Measurements from ENCODE around the gene IFT27. TPM values are rescaled to one million over a fixed set of nuclear protein-coding genes. Genes with fewer than 3 reads are reported as not detected.

The IFT27 gene
- polyA plus RNA-seq, 1 donor (not counting 4 experiments of a cell fraction or from before 2014, with no cell fraction given): 18.5 TPM

DNA sequence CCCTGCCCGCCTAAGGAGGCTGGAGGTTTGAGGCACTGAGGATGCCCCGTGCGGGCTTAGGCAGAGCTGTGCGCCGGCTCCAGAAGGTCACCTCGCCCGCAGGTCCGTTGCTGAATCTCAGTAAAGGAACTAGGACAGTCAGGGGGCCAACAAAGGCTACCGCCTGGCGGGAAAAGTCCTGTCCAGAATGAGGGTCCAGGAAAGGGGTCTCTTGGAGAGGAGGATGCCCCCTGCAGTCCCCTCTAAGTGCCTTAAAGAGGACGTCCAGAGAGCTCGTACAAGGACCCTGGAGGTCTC lies 40.4 kb upstream of the IFT27 start:
- Histone ChIP-seq H3K9me3 (ENCODE audit: control insufficient read depth, low read depth, low read length) (no peaks in the 10 kb centered on the region), H3K4me3 (ENCODE audit: control insufficient read depth in 2 of 3, extremely low read depth in 1 of 3, insufficient read depth in 2 of 3, low read depth in 1 of 3, low read length in 3 of 3) (no peak overlapping the region), H3K27me3 (ENCODE audit: control insufficient read depth, extremely low read depth, insufficient read depth, low read length) (peaks cover 73% of the 10 kb centered on the region), H3K4me1 (ENCODE audit: control insufficient read depth, extremely low read depth, insufficient read depth, low read length) (no peaks in the 10 kb centered on the region), H3K4me2 (ENCODE audit: control insufficient read depth, extremely low read depth, insufficient read depth, low read depth, low read length) (no peak overlapping the region), H4K20me1 (ENCODE audit: control insufficient read depth, extremely low read depth, insufficient read depth, low read length) (no peaks in the 10 kb centered on the region), H3K36me3 (ENCODE audit: control insufficient read depth in 2 of 2, extremely low read depth in 1 of 2, insufficient read depth in 2 of 2, low read length in 2 of 2) (no peaks in the 10 kb centered on the region), H3K9me1 (ENCODE audit: control insufficient read depth, extremely low read depth, insufficient read depth, low read length) (no peaks in the 10 kb centered on the region), H2AFZ (ENCODE audit: control insufficient read depth, low read length) (no peak overlapping the region), H3K79me2 (ENCODE audit: control insufficient read depth, insufficient read depth, low read length) (no peaks in the 10 kb centered on the region), H3K9ac (ENCODE audit: control insufficient read depth, extremely low read depth, insufficient read depth, low read length) (no peak overlapping the region), H3K27ac (ENCODE audit: control insufficient read depth, insufficient read depth, low read length) (no peak overlapping the region)
- TF ChIP-seq EZH2 (IDR thresholded peaks at IDR 0.05; ENCODE audit: low read length): no peak
- TF ChIP-seq, protein P1, sequence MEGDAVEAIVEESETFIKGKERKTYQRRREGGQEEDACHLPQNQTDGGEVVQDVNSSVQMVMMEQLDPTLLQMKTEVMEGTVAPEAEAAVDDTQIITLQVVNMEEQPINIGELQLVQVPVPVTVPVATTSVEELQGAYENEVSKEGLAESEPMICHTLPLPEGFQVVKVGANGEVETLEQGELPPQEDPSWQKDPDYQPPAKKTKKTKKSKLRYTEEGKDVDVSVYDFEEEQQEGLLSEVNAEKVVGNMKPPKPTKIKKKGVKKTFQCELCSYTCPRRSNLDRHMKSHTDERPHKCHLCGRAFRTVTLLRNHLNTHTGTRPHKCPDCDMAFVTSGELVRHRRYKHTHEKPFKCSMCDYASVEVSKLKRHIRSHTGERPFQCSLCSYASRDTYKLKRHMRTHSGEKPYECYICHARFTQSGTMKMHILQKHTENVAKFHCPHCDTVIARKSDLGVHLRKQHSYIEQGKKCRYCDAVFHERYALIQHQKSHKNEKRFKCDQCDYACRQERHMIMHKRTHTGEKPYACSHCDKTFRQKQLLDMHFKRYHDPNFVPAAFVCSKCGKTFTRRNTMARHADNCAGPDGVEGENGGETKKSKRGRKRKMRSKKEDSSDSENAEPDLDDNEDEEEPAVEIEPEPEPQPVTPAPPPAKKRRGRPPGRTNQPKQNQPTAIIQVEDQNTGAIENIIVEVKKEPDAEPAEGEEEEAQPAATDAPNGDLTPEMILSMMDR (optimal IDR thresholded peaks at IDR 0.05 in 1 of 3, IDR thresholded peaks at IDR 0.05 in 1 of 3, conservative IDR thresholded peaks at IDR 0.05 in 1 of 3; ENCODE audit: extremely low read depth in 1 of 3, insufficient read depth in 2 of 3, low read length in 3 of 3): no peak
- dilution Hi-C loops (cut with MboI; ENCODE audit: extremely low pct_ligation_motif_present, low sequenced_read_pairs): no loop called here
- DNase-seq (ENCODE audit: low read depth, low spot score) (no peak), FAIRE-seq (no peak)

DNA sequence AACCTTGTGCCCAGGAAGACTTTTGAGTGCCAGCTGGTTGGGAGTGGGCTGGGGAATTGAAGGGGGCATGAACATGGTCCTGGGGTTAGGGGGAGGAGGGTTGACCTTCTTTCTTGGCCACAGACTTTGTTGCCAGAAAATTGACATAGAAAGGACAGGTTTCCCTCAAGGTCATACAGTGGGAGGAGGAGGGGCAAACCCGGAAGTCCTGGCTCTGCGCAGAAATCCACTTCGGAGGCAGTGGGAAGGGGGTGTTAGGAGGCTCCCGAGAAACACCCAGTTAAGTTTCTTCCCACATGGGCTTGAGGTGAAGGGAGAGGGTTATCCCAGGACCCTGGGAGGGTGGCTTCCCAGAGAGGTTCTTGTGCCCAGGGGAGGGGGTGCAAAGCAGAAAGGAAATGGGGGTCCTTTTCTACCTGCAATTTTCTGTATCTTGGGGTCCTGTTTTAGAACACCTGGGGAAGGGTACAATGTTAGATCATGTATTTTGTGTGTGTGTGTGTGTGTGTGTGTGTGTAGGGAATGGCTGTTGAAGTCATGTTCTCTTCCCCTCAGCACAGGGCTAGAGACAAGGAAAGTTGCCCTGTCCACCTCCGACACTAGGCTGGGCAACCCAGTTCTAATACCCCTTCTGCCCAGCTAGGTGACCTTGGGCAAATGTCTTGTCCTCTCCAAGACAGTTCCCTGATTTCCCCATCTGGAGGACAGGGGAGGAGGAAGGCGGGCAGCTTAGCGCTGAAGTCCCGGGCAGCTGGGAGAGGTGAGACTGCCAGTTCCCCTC lies 39.8 kb upstream of the IFT27 start:
- TF ChIP-seq, protein P1 (optimal IDR thresholded peaks at IDR 0.05 in 1 of 3, IDR thresholded peaks at IDR 0.05 in 1 of 3, conservative IDR thresholded peaks at IDR 0.05 in 1 of 3; ENCODE audit: extremely low read depth in 1 of 3, insufficient read depth in 2 of 3, low read length in 3 of 3): no peak
- no peak for TF ChIP-seq EZH2 (IDR thresholded peaks at IDR 0.05; ENCODE audit: low read length)
- Histone ChIP-seq H4K20me1 (ENCODE audit: control insufficient read depth, extremely low read depth, insufficient read depth, low read length) (no peaks in the 10 kb centered on the region), H3K27me3 (ENCODE audit: control insufficient read depth, extremely low read depth, insufficient read depth, low read length) (peaks cover 69% of the 10 kb centered on the region), H3K9me3 (ENCODE audit: control insufficient read depth, low read depth, low read length) (no peaks in the 10 kb centered on the region), H3K4me3 (ENCODE audit: control insufficient read depth in 2 of 3, extremely low read depth in 1 of 3, insufficient read depth in 2 of 3, low read depth in 1 of 3, low read length in 3 of 3) (no peak overlapping the region), H3K27ac (ENCODE audit: control insufficient read depth, insufficient read depth, low read length) (no peak overlapping the region), H3K79me2 (ENCODE audit: control insufficient read depth, insufficient read depth, low read length) (no peaks in the 10 kb centered on the region), H3K4me2 (ENCODE audit: control insufficient read depth, extremely low read depth, insufficient read depth, low read depth, low read length) (no peak overlapping the region), H3K4me1 (ENCODE audit: control insufficient read depth, extremely low read depth, insufficient read depth, low read length) (no peaks in the 10 kb centered on the region), H2AFZ (ENCODE audit: control insufficient read depth, low read length) (no peak overlapping the region), H3K9me1 (ENCODE audit: control insufficient read depth, extremely low read depth, insufficient read depth, low read length) (no peaks in the 10 kb centered on the region), H3K36me3 (ENCODE audit: control insufficient read depth in 2 of 2, extremely low read depth in 1 of 2, insufficient read depth in 2 of 2, low read length in 2 of 2) (no peaks in the 10 kb centered on the region), H3K9ac (ENCODE audit: control insufficient read depth, extremely low read depth, insufficient read depth, low read length) (no peak overlapping the region)
- FAIRE-seq (no peak), DNase-seq (ENCODE audit: low read depth, low spot score) (no peak)
- dilution Hi-C loops (cut with MboI; ENCODE audit: extremely low pct_ligation_motif_present, low sequenced_read_pairs): no loop called here
